Loucy (cell line): ENCODE data around the gene USP20.

Experiments
- EZH2phosphoT487 ChIP-seq: fragments of 200-600 bp; IDR thresholded peaks from 2 replicates; pipeline ENCODE4 v1.6.1; 2018; ENCODE audit warnings: antibody characterized with exemption, mild to moderate bottlenecking, moderate library complexity, borderline replicate concordance
- TF ChIP-seq, protein P1 (sequence below): fragments of 200-600 bp; sonication (generic); conservative IDR thresholded peaks from 2 replicates; pipeline ENCODE4 v1.5.1; 2014; ENCODE audit warnings: mild to moderate bottlenecking, antibody characterized with exemption, low read length

DNA sequence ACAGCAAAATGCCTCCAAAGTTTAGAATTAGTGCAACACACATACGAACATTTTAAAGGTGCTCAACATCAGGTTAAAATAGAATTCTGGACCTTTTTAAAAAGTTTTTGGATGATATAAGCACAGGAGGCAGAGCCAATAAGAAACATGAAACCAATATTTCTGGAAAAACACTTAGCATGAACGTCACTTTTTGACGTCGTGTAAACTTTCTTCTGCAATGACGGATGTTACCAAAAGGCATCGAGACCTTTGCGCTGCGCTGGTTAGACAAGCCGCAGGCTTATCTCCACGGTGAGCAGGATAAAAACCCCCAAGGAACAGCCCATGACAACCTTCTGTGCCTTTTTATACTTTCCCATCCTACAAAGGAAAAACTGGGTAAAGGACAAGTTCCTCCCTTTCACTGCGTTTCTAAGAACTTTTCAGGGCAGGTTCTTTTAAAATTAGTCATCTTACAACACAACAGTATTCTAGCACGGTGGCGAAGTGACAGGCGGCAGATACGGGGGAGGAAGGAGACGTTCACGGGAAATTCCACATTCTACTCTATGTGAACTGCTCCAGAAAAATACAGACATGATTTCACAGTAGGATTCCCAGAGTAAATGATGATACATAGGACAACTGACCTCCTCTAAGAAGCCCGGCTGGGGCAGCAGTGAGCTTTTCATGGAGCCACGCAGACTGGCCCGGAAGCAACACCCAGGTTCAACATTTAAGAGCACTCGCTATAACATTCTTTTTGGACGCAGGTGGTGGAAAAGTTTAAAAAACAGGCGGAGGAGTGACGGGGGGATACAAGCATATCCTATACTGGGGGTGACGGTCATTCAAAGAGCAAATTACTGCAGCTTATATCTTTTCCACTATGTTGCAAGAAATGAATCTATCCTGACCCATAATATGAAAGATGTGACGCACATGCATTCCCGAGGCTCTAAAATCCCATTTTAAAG is 52.4 kb downstream of the USP20 start:
- TF ChIP-seq, protein P1, sequence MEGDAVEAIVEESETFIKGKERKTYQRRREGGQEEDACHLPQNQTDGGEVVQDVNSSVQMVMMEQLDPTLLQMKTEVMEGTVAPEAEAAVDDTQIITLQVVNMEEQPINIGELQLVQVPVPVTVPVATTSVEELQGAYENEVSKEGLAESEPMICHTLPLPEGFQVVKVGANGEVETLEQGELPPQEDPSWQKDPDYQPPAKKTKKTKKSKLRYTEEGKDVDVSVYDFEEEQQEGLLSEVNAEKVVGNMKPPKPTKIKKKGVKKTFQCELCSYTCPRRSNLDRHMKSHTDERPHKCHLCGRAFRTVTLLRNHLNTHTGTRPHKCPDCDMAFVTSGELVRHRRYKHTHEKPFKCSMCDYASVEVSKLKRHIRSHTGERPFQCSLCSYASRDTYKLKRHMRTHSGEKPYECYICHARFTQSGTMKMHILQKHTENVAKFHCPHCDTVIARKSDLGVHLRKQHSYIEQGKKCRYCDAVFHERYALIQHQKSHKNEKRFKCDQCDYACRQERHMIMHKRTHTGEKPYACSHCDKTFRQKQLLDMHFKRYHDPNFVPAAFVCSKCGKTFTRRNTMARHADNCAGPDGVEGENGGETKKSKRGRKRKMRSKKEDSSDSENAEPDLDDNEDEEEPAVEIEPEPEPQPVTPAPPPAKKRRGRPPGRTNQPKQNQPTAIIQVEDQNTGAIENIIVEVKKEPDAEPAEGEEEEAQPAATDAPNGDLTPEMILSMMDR: peak; percentile 41
- no peak for TF ChIP-seq EZH2phosphoT487
